ENCODE measurements around the gene TMCO1.
"Not testable (repeated sequence)": the region's sequence is repeated elsewhere in the genome, so short reads cannot be mapped to it uniquely, and the experiment has no call there.

Gene TMCO1, protein sequence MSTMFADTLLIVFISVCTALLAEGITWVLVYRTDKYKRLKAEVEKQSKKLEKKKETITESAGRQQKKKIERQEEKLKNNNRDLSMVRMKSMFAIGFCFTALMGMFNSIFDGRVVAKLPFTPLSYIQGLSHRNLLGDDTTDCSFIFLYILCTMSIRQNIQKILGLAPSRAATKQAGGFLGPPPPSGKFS

DNA sequence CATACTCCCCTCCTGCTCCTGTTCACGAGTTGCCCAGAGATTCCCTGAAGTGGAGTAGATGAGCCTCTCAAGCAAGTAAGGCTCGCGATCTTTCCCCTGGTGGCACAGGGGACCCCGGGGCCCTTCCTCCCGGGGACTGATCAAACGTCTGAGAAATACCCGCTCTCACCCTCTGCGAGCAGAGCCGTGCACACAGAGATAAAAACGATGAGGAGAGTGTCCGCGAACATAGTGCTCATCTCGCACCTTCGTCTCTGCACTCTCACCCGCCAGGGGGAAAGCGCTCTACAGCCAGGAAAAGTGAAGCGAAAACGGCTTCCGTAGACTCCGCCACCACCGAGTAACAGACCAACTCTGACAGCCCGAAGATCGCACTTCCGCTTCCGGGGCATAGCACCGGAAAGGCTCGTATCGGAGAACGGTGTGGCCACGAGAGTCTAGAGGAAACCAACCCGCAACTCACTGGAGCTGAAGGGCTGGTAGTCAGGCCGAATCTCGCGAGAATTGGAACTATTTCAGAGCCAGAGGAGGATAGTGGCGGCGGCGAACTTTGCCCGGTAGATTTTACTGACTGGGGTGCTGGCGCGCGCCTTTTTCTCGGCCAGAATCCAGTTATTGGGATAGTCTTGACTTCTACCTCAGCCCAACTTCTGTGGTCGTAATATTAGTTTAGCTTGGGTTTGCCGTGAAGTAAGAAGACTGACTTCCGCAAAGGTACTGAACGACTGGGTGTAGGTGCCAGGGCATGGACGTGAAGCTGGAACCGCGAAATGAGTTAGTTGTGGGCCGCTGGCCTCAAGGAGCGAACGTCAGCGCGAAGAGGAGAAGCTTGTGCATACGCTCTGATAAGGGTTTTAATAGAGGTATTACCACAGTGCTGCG lies at the start of gene TMCO1:
TMCO1 (minus strand) TSS at position 356 of the 882 bp plus-strand sequence; CDS start at position 239, 117 bp downstream.
- peak; percentile 95 for DNase-seq (ENCODE audit: low read depth)

DNA sequence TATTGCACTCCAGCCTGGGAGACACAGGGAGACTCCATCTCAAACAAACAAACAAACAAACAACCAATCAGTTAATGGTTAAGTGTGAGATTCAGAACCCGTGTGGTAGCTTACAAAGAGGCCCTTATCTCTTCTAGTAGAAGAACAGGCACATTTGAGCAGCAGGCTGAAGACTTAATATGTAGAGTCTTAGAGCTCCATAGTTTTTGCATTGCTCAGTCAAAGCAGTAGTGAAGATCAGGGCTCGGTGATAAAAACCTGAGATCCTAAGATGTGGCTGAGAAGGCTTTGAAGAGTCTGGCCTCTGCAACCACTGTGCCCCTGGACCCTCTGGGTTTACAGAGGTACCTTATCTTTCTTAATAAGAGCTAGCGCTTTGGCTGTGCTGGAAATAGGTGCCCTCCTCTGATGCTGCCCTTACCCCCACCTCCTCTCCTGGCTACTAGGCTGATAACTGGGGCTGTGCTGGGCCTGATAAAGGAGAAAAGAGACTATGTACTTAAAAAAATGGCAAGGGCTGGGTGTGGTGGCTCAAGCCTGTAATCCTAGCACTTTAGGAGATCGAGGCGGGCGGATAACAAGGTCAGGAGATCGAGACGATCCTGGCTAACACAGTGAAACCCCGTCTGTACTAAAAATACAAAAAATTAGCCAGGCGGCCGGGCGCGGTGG lies 48.3 kb upstream of the TMCO1 start:
- DNase-seq (ENCODE audit: low read depth): no peak

DNA sequence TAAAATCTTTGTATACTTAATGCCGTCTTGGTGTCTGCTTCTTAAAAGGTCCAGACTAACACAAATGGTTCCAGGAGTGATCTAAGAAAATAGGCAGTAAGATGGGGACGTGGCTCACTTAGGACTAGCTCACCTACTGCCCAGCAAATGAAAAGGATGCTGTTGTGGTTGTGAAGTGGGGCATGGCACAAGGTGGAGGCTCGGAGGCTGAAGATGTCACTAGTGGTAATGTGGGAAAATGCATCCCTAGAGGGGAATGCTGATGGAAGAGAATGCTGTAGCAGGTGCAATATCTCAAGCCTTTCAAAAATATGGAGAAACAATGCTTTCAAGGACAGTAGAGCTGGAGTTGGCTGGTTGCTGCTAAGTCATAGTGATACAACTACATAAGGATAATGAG lies 47.5 kb upstream of the TMCO1 start:
- DNase-seq (ENCODE audit: low read depth): no peak

DNA sequence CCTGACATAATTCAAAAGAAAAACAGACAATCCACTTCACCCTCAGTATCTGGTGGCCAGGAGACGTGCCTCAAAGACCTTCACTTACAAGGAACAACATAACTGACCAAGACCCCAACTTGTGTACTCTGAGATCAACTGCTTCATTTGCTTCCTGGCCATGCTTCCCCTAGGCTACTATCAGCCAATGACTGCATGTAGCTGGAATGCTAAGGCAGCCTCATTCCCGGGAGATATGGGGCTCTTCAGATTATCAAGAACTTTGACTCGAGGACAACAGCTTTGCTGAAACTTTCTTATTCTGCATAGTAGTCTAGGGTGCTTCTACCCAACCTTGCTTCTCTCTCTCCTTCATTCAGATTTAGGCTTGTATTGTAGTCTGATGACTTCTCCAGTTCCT lies 47.1 kb upstream of the TMCO1 start:
- no peak for DNase-seq (ENCODE audit: low read depth)

DNA sequence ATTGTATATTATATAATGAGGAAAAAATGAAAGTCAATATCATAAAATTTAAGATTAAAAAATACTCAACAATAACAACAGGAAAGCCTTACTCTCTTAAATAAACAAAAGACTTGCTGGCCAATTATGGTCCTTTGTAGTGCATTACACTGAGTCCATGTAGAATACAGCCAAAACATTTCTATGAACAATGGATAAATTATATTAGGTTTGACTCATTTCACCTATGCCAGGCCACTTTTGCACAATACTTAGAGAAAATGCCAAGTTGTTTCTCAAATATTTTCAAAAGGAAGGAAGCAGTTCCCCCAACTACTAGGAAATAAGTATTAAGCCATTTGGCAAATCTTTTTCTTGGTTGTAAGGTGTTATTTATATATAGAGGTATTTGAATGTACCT lies 38.9 kb upstream of the TMCO1 start:
- DNase-seq (ENCODE audit: low read depth): no peak

DNA sequence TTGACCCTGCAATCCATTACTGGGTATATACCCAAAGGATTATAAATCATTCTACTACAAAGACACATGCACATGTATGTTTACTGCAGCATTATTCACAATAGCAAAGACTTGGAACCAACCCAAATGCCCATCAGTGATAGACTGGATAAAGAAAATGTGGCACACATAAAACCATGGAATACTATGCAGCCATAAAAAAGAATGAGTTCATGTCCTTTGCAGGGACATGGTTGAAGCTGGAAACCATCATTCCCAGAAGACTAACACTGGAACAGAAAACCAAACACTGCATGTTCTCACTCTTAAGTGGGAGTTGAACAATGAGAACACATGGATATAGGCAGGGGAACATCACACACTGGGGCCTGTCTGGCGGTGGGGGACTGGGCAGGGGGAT lies 35.8 kb upstream of the TMCO1 start:
- not testable (repeated sequence) for DNase-seq (ENCODE audit: low read depth)

DNA sequence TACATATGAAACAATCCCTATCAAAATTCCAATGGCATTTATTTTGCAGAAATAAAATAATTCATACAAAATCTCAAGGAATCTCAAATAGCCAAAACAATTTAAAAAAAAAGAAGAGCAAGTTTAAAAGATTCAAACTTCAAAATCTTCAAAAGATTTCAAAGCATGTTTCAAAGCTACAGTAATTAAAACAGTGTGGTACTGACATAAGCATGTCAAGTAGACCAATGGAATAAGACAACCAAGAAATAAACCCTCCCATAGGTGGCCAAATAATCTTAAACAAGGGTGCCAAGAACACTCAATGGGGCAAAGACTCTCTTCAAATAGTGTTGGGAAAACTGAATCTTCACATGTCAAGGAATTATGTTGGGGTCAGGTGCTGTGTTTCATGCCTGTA lies 30.7 kb upstream of the TMCO1 start:
- DNase-seq (ENCODE audit: low read depth): no peak

DNA sequence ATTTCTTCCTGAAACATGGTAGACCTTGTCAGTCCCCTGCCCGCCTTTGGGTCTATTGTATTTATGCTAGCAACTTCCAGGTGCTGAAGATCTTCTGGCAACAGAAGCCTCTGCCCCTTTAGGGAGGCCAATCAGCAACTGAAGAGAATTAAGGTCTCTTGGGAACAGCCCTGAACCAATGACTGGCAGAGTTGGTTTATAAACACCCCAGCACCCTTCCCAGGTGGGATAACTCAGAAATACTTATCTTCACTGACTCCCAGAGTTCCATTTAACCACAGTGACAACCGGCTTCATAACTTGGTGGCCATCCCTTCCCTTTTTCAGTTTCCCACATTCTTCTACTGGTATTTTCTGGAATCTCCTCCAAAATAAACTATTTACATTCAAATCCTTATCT lies 27.2 kb upstream of the TMCO1 start:
- no peak for DNase-seq (ENCODE audit: low read depth)

DNA sequence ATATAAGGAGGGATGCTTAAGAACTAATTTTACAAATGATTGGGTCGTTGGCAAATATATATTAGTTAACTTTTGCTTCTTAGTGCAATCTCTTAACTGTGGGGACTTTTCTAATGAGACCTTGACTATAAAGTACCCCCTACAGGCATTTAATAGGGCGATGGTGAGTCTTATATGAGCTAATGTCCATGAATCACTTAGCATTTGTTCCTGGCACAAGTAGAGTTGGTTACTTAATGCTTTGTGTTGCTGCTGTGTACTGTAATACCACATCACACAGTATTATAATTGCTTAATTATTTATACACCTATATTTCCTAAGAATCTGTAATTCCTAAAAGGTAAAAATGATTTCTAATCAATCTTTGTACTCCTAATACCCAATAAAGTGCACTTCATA lies 25.3 kb upstream of the TMCO1 start:
- DNase-seq (ENCODE audit: low read depth): no peak

DNA sequence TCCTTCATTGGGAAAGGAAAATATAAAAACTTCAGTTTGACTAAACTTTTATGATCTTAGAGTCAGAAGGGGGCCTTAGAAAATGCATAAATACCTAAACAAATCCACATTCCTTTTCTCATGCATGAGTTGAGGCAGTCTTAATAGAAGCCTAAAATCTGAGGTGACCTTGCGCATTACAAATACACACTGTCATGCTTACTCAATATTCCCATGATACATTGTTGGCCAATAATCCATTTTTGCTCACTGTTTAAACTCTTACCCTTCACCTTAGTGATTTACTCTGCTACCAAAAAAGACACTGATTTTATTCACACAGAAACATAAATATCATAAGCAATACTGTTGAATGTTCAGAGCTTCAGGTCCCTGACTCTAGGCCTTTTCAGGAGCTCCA lies 19.1 kb upstream of the TMCO1 start:
- DNase-seq (ENCODE audit: low read depth): no peak

DNA sequence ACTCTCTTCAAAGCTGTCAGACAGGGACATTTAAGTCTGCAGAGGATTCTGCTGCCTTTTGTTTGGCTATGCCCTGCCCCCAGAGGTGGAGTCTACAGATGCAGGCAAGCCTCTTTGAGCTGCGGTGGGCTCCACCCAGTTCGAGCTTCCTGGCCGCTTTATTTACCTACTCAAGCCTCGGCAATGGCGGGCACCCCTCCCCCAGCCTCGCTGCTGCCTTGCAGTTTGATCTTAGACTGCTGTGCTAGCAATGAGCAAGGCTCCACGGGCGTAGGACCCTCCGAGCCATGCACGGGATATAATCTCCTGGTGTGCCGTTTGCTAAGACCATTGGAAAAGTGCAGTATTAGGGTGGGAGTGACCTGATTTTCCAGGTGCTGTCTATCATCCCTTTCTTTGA lies 14.9 kb upstream of the TMCO1 start:
- not testable (repeated sequence) for DNase-seq (ENCODE audit: low read depth)

DNA sequence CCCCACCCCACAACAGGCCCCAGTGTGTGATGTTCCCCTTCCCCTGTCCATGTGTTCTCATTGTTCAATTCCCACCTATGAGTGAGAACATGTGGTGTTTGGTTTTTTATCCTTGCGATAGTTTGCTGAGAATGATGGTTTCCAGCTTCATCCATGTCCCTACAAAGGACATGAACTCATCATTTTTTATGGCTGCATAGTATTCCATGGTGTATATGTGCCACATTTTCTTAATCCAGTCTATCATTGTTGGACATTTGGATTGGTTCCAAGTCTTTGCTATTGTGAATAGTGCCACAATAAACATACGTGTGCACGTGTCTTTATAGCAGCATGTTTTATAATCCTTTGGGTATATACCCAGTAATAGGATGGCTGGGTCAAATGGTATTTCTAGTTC lies 9.5 kb upstream of the TMCO1 start:
- DNase-seq (ENCODE audit: low read depth): not testable (repeated sequence)

DNA sequence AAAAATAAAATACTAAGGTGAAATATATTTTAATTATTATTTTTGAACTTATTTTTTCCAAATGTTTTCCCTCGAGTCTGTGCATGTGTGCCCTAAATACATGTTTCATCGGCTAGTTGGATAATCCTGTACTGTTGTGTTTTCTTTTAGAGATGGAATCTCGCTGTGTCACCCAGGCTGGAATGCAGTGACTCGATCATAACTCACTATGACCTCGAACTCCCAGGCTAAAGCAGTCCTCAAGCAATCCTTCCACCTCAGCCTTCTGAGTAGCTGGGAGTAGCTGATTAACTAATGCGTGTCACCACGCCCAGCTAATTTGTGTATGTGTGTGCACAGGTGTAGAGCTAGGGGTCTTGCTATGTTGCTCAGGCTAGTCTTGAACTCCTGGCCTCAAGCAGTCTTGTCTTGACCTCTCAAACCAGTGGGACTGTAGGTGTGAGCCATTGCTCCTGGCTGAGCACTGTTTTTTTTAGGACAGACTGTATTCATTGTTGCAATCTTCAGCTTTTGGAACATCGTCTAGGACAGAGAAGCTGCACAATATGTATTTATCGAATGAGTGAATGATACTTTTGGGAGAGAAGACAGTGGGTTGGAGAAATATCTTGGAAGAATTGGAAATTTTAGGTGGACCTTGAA lies 4.8 kb upstream of the TMCO1 start:
- no peak for DNase-seq (ENCODE audit: low read depth)

DNA sequence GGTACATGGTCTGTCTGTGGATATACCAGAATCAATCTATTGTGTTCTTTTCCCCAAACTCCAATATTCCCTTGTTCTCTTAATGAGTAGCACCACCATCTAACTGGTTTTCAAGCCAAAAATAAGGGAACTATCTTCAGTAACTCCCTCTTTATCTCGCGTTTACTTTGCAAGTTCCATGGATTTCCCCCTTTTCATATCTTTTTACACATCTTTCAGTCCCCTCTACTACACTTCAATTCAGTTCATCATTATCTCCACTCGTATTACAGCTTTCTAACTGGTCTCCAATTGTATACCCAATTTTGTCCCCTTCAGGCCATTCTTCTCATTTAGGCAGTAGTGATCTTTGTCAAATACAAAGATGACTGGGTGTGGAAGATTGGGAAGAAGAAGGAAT lies 4.1 kb upstream of the TMCO1 start:
- no peak for DNase-seq (ENCODE audit: low read depth)

DNA sequence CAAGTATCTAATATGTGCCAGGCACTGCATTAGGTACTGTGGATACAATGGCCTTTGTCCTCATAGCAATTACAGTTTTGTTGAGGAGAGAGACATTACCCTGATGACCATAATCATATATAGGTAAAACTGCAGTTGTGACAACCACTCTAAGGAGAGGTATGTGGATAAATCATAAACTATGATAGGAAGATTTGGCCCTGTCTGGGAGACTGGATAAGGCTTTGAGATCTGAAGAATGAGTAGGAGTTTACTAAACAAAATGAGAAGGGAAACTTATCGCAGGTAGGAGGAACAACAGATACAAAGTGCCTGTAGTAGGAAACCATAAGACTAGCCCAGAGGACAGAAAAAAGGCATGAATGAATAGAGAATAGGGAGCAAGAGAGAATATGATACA lies 4.4 kb downstream of the TMCO1 start:
- no peak for DNase-seq (ENCODE audit: low read depth)

DNA sequence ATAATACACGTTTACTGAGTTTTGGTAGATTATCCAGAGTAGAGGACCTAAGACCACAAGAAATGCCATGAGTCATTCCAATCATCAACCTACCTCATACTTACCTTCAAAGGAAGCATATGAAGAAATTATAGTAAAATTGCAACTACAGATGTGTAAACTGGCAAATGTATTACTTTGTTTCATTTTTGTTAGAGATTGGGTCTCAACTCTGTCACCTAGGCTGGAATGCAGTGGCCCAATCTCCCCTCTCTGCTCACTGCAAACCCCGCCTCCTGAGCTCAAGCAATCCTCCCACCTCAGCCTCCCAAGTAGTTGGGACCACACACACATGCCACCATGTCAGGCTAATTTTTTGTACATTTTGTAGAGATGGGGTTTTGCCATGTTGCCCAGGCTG lies 5.2 kb downstream of the TMCO1 start:
- DNase-seq (ENCODE audit: low read depth): no peak

DNA sequence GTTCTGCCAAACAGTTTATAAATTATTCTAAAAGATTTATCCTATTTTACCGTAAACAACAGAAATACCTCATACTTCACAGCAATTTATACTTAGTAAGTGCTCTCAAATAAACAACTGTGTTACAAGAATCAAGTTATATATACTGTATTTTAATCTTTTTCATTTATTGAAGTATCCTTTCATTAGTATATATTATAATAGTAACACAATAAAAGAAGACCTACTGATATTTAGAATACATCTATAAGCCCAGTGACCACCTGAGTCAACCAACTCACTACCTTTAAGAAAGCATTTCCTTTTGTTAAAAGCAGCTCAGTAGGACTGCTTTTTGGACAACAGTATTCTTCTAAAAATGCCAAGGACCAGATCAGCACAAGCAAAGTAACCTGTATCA lies 5.9 kb downstream of the TMCO1 start:
- DNase-seq (ENCODE audit: low read depth): no peak

DNA sequence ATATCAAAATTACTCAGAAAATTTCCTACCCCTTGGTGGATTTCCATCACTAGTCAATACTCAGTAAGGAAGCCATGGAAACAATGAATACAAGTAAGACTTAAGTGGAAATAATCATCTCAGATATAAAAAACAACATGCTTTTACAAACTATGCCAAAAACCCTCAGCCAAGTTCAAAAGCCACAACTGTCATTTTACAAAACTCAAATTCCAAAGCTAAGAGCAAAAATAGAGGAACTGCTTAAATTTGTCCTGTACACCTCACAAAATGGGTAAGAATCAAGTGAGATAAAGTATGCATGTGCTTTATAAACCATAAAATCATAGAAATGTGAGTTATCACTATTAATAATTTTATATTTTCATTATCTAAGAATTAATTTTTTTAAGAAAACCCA lies 9.6 kb downstream of the TMCO1 start:
- no peak for DNase-seq (ENCODE audit: low read depth)

DNA sequence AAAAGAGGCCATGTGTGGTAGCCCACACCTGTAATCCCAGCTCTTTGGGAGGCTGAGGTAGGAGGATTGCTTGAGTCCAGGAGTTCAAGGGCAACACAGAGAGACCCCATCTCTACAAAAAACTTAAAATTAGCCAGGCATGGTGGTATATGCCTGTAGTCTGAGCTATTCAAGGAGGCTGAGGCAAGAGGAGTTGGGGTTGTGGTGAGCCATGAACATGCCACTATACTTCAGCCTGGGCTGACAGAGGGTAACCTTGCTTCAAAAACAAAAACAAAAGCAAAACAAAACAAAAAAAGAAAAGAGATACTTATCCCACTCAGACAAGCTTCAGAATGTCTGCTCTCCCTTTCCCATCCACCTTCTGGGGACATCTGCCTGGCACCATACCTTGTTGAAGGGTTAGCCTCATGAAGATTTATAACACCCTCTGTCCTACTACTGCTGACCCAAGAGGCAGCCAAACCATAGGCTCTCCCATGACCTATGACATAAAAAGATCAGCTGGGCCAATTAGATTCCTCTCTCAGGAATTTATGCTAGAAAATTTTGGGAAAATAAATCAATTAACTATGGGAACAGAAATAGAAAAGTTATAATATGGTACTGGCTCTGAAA lies 13.2 kb downstream of the TMCO1 start:
- DNase-seq (ENCODE audit: low read depth): no peak

DNA sequence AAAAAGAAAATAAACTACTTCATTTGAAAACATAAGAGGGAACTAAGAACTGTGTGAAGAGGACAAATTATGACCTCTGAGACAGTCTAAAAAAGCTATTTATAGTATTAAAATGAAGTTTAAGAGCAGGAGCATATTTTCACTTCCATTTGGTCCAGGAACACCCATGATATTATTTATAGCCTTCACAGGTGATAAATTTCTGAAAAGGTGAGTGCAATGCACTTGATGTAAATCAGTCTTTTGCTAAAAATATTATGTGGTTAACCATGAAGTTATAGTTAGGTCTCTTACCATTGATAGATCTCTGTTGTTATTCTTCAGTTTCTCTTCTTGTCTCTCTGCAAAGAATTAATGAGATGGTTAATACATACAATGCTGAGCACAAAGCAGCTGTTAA lies 14.7 kb downstream of the TMCO1 start:
- DNase-seq (ENCODE audit: low read depth): no peak

DNA sequence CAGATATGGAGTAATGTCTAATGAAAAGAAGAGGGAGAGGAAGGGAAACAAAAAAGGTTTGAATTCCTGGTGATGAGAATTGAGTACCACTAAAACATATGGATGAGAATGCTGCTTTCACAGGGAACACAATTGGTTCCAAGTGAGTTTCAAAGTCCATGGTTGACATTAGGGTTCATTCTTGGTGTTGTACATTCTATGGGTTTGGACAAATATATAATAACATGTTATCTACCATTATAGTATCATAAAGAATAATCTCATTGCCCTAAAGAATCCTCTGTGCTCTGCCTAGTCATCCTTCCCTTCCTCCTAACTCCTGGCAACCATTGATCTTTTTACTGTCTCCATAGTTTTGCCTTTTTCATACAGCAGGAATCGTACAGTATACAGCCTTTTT lies 20.1 kb downstream of the TMCO1 start:
- DNase-seq (ENCODE audit: low read depth): no peak

Data from T-helper 22 cell (primary cell).